GM20000 (cell line): Measurements from ENCODE around the gene HAUS5.

Source experiments
- DNase-seq: peaks from one replicate; pipeline ENCODE4 v3.0.0; 2012; ENCODE audit warnings: low spot score
- TF ChIP-seq, protein P1 (sequence below): IDR thresholded peaks from 2 replicates; pipeline ENCODE4 v1.5.1; 2012; ENCODE audit warnings: mild to moderate bottlenecking, control low read depth; ENCODE audit errors: extremely low read depth, missing control alignments

The HAUS5 gene

DNA sequence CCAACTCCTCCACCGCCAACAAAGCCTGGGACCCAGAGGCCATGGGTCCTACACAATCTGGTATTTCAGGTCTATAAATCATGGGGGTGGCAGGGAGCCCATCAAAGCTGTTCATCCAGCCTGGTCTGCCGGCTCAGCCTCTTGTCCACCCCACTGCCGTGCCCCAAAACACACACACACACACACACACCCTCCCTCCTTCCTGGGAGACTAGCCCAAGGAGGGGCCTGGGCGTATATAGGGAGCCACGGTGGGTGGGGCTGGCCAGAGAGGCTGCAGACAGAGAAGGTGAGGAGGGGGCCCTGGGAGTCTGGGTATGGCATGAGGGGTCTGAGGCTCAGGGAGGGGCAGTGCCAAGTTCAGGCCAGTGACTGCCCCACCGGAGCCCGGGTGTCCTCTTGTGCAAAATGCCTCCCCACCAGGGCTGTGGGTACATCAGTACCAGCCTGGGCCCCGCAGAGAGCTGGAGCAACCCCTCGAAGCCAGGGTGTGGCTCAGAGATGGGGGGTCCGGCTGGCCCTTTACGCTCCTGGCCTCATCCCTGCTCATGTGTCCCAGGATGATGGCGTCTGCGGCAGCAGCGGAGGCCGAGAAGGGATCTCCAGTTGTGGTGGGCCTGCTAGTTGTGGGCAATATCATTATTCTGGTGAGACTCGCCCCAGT lies 53.8 kb downstream of the HAUS5 start, which contains the start of gene UPK1A:
Gene UPK1A (plus strand): TSS at position 267 of the 663 bp plus-strand sequence. CDS start 296 bp downstream, at position 563.
- no peak for DNase-seq
- TF ChIP-seq, protein P1, sequence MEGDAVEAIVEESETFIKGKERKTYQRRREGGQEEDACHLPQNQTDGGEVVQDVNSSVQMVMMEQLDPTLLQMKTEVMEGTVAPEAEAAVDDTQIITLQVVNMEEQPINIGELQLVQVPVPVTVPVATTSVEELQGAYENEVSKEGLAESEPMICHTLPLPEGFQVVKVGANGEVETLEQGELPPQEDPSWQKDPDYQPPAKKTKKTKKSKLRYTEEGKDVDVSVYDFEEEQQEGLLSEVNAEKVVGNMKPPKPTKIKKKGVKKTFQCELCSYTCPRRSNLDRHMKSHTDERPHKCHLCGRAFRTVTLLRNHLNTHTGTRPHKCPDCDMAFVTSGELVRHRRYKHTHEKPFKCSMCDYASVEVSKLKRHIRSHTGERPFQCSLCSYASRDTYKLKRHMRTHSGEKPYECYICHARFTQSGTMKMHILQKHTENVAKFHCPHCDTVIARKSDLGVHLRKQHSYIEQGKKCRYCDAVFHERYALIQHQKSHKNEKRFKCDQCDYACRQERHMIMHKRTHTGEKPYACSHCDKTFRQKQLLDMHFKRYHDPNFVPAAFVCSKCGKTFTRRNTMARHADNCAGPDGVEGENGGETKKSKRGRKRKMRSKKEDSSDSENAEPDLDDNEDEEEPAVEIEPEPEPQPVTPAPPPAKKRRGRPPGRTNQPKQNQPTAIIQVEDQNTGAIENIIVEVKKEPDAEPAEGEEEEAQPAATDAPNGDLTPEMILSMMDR = no peak

- TF ChIP-seq, protein P1 = no peak
- DNase-seq = no peak
Measured at GRCh38 chr19:35669566-35669965, 57.0 kb downstream of the HAUS5 start.

DNA sequence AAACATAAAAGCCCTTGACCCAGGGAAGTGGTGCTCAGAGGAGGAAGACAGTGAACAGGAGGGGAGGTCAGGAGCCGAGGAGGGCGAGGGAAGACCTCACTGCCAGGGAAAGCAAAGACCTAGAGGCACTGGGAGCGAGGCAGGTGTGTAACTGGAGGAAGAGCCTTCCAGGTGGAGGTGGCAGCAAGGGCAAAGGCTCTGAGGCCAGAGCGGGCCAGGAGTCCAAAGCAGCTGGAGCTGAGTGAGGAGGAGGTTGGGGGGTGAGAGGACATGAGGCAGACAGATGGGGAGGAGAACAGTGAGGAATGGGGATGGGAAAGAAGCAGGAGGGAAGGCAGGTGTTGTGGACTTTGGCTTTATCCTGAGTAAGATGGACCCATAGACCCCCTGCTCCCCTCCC lies 57.4 kb downstream of the HAUS5 start:
- TF ChIP-seq, protein P1 = no peak
- DNase-seq = no peak

GRCh38 chr19:35670686-35671085 lies 58.2 kb downstream of the HAUS5 start:
- TF ChIP-seq, protein P1 = no peak
- no peak for DNase-seq

GRCh38 chr19:35671818-35672217 lies 59.3 kb downstream of the HAUS5 start:
- TF ChIP-seq, protein P1 = no peak
- DNase-seq = no peak

- TF ChIP-seq, protein P1 = no peak
- peak; percentile 79 for DNase-seq
Measured at GRCh38 chr19:35673121-35673804, 60.7 kb downstream of the HAUS5 start.
